ENCODE results near the gene CKAP5. TPM values are rescaled to one million over a fixed set of nuclear protein-coding genes. Genes with fewer than 3 reads are reported as not detected.

Gene CKAP5
- total and polyA plus RNA-seq, 8 donors: 4.0 to 36.3 (median 16.7) TPM

DNA sequence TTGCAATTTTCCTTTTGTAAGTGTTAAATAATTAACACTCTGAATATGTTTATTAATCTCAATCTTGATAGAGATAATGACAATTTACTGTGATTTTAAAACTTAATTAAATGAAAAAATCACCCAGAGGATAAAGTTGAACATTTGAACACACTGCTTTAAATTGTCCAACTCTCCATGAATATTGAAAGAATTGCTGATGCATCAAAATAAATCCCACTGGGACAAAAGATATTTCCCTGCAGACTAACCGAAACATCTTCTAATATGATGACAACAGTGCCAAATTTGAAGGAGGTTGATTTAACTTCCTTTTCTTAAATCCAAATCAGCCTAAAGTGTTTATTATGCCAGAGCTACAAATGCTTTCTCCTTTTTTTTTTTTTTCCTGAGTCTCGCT, 79.4 kb downstream of the CKAP5 start:
- peaks cover 0 to 46% (median 17%) of the 10 kb centered on the region in 3 donors for H3K36me3 ChIP-seq
- TF ChIP-seq, protein P1, sequence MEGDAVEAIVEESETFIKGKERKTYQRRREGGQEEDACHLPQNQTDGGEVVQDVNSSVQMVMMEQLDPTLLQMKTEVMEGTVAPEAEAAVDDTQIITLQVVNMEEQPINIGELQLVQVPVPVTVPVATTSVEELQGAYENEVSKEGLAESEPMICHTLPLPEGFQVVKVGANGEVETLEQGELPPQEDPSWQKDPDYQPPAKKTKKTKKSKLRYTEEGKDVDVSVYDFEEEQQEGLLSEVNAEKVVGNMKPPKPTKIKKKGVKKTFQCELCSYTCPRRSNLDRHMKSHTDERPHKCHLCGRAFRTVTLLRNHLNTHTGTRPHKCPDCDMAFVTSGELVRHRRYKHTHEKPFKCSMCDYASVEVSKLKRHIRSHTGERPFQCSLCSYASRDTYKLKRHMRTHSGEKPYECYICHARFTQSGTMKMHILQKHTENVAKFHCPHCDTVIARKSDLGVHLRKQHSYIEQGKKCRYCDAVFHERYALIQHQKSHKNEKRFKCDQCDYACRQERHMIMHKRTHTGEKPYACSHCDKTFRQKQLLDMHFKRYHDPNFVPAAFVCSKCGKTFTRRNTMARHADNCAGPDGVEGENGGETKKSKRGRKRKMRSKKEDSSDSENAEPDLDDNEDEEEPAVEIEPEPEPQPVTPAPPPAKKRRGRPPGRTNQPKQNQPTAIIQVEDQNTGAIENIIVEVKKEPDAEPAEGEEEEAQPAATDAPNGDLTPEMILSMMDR (IDR thresholded peaks at IDR 0.05): no peak
- no peaks in the 10 kb centered on the region for H3K27me3 ChIP-seq
- intact Hi-C loops (cut with DNase I): no loop called here
- FAIRE-seq: no peak
- H3K9me3 ChIP-seq: no peaks in the 10 kb centered on the region
- H3K4me1 ChIP-seq: no peaks in the 10 kb centered on the region
- ATAC-seq: no peak
- no peak overlapping the region for H3K4me3 ChIP-seq
- WGBS, 2 donors: 92 to 97% methylated on average over 2 of the region's 2 CpGs
- no peak for DNase-seq
- H3K27ac ChIP-seq: no peak overlapping the region

DNA sequence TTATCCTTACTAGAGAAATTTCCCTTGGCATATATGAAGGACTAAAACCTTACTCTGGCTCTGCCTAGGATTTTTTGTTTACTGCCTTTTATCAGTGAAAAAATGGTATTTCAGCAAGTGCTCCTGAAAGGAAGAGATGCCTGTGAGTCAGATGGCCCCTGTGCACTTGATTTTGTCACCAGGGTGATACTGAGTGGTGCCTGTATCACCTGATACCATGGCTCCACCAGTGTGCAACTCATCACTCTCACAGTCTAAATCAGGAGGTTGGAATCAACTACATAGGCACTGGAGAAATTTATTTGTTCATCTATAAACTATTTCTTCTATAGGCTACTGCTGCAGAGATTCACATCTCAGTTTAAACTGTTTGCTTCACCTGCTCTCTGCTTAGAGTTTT, 83.8 kb downstream of the CKAP5 start:
- Histone ChIP-seq H3K4me3 (no peak overlapping the region), H3K9me3 (no peaks in the 10 kb centered on the region), H3K27ac (no peak overlapping the region), H3K36me3 (peaks cover 9 to 39% (median 14%) of the 10 kb centered on the region in 3 donors), H3K27me3 (no peaks in the 10 kb centered on the region), H3K4me1 (no peaks in the 10 kb centered on the region)
- intact Hi-C loops (cut with DNase I): no loop called here
- ATAC-seq (no peak), FAIRE-seq (no peak), DNase-seq (no peak)
- TF ChIP-seq, protein P1 (IDR thresholded peaks at IDR 0.05): no peak

DNA sequence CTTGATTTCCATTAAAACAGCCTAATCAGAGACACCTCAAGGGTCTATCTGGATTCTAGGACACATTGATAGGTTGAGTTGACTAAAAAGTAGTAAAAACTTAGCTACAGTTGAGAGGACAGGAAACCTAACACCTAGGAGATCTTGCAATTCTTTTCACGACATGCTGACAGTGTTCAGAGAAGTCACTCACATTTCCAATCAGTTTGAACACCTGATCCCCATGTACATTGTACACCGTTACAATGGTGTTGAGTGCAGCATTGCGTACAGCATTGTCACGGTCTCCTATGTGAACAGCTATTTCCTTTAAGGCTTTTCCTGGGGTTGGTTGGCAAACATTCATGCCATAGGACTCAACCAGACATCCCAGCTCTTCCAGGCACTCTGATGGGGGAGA, 84.3 kb downstream of the CKAP5 start:
- intact Hi-C loops (cut with DNase I): no loop called here
- Histone ChIP-seq H3K4me3 (no peak overlapping the region), H3K9me3 (no peaks in the 10 kb centered on the region), H3K27me3 (no peaks in the 10 kb centered on the region), H3K27ac (no peak overlapping the region), H3K4me1 (no peaks in the 10 kb centered on the region), H3K36me3 (peaks cover 9 to 37% (median 14%) of the 10 kb centered on the region in 3 donors)
- WGBS, 2 donors: 95 to 98% methylated on average over 4 of the region's 4 CpGs
- no peak for FAIRE-seq
- DNase-seq: no peak
- TF ChIP-seq, protein P1 (IDR thresholded peaks at IDR 0.05): no peak
- ATAC-seq: no peak

DNA sequence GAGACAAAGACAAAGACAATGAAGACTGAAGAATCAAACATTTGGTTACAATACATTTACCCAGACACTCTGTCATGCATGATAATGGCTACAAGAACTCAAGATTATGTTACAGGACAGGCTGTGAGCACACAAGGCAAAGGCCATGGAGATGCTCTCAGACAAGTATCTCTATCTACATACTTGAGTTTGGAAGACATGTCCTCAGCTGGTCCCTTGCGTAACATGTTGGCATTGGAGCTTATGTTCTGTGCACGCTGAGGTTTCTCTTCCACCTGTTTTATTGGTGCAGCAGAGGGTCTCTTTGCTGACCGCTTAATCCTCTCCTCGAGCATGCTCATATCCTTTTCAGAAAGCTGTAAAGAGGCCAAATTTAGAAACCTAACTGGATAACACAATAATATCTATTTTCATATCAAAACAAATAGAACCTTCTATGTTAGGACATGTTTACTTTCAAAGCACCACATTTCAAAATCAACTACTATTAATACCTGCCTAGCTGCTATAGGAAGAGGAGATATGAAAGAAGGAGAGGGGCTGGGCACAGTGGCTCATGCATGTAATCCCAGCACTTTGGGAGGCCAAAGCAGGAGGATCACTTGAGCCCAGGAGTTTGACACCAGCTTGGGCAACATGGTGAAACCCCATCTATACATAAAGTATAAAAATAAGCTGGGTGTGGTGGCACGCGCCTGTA, 85.5 kb downstream of the CKAP5 start:
- Histone ChIP-seq H3K4me1 (no peaks in the 10 kb centered on the region), H3K9me3 (no peaks in the 10 kb centered on the region), H3K27me3 (no peaks in the 10 kb centered on the region), H3K36me3 (peaks cover 9 to 37% (median 14%) of the 10 kb centered on the region in 3 donors), H3K4me3 (no peak overlapping the region), H3K27ac (no peak overlapping the region)
- FAIRE-seq (no peak), ATAC-seq (no peak), DNase-seq (no peak)
- 93 to 96% methylated on average over 6 of the region's 6 CpGs for WGBS, 2 donors
- TF ChIP-seq, protein P1 (IDR thresholded peaks at IDR 0.05): no peak
- intact Hi-C loops (cut with DNase I): no loop called here

DNA sequence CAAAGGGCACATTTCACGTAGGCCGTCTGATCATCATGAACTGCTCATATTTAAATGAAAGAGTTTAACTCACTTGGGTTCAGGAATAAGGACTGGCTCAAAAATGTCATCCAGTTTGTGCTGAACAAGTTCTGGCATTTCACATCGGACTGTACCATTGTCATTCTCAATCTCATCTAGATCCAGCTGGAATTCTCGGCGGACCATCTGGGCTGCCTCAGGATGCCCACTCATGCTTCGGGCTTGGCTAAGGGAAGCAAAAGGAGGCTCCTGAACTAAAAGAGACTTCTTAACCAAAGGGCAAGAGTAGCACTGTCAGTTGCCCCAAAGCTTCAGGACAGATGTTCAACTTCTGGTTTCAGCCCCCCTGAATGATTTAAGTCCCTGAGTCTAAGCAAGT, 86.9 kb downstream of the CKAP5 start:
- peaks cover 9 to 42% (median 14%) of the 10 kb centered on the region in 3 donors for H3K36me3 ChIP-seq
- 95 to 96% methylated on average over 6 of the region's 6 CpGs for WGBS, 2 donors
- no peak for ATAC-seq

More for the DNA sequence above, 86.9 kb downstream of the CKAP5 start:
- Histone ChIP-seq H3K4me3 (no peak overlapping the region), H3K27ac (no peak overlapping the region), H3K9me3 (no peaks in the 10 kb centered on the region), H3K27me3 (no peaks in the 10 kb centered on the region), H3K4me1 (no peaks in the 10 kb centered on the region)
- DNase-seq (no peak), FAIRE-seq (no peak)
- intact Hi-C loops (cut with DNase I): no loop called here
- TF ChIP-seq, protein P1 (IDR thresholded peaks at IDR 0.05): no peak

All from pancreas (tissue), 10 donors.